ENCODE measurements around the gene ACTN1.

The ACTN1 gene

DNA sequence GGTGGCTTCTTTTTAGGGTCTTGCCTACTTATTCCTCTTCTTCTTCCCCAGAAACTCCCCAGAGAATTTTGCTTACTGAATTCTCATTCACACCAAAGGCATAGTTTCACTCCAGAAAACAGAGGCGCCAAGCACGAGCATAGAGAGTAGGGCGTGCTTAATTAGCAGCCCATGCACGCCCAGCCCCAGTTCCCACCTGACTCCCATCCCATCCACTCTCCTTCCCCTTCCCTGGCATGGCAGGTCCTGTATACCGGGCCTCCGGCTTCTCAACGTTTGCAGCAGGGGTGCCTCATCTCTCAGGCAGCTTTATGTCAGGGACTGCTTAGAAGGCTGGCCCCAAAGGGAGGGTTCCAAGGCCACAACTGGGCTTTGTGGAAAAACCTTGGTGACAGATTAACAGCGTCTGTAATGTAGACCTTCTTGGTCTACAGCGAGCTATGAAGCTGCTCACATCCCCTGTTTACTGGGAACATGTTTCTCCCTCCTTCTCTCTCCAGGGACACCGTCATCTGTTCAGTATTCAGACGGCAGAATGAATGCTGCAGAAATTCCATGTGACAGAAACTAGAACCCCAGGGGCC lies 62.7 kb downstream of the ACTN1 start:
- no peak for DNase-seq (ENCODE audit: low read depth)

DNA sequence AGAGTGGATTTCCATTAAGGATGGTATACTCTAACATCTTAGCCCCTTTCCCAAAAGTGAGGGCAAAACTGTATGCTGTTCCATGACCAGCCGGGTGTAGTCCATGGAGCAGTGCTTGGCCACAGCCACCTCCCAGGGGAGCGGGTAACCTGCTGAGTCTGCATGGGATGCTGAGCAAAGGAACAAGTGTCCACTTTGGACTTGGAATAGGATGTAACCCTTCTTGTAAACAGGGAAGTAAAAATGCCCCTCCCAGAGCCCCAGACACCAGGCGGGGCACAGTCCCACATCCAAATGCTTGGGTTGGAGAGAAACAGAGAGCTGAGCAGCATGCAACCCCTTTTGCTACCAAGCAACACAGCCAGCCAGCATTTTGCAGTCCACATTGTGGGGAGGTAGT lies 65.6 kb downstream of the ACTN1 start:
- no peak for DNase-seq (ENCODE audit: low read depth)

DNA sequence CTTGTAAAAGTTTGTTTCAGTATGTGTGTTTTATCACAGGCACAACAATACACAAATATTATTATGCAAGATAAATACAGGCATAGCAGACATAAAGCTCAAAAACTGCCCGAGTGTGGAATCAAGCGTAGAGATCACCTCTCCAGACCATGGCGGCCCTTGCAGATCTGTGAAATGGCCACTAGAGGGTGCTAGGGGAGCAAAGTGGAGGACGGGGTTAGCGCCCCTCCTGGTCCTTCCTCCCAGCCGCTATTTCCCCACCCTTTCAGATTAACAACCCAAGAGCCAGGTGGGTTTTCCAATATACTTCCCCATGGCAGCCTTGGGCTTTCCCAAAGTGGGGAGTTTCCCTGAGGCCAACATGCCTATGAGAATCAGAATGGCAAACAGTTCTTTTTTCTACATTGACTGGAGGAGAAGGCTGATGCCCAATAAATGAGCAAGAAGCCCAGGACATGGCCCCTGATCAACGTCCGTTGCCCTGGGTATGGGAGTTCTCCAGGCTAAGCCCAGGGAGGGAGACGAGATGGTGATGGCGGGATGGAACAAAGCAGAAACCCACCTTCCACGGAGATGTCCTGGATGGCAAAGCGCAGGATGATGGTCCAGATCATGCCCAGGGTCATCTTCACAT lies 67.4 kb downstream of the ACTN1 start:
- peak; percentile 53 for DNase-seq (ENCODE audit: low read depth)

DNA sequence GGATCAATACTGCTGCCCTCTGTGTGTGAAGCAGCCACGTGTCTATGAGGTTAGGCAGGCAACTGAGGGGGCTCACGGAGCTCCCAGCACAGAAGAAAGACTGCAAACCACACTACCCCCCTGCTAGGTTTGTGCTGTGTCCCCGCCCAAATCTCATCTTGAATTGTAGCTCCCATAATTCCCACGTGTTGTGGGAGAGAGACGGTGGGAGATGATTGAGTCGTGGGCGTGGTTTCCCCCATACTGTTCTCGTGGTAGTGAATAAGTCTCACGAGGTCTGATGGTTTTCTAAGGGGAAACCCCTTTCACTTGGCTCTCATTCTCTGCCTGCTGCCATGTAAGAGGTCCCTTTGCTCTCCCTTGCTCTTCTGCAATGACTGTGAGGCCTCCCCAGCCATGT lies 68.6 kb downstream of the ACTN1 start:
- DNase-seq (ENCODE audit: low read depth), result peak; percentile 18

DNA sequence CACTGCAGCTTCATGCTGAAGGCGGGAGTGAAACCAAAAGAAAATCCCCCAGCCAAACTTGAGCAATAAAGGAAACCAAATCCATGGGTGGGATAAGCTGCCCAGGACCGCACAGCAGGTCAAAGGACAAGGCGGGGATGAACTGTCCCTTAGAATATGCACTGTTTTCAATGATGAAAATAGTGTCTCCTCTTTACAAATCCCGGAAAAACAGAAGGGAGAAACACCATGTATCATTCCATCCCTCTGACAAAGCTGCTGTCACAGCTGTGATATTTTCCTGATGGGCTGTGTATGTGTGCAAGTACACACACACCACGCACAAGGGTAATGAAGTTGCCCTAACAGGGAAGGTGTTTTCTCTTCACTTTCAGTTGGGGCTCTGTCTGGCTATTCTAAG lies 70.3 kb downstream of the ACTN1 start:
- DNase-seq (ENCODE audit: low read depth), result no peak

DNA sequence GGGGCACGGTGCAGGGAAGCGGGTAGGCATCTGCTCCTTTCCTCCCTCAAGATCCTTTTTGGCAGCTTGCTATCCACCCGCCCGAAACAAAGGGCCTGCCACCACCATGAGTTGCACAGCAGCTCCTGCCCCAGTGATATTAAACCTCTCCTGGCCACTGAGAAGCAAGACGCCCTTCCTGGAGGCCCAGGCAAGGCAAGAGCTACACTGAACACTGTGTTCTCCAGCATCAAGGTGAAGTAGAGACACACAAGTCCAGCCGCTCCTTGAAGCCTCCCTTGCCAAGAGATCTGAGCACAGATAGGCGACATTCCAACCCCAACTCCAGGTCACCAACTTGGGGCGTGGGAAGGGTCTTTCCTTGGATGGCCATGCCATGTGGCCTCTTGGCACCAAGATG lies 70.9 kb downstream of the ACTN1 start:
- DNase-seq (ENCODE audit: low read depth), result no peak

DNA sequence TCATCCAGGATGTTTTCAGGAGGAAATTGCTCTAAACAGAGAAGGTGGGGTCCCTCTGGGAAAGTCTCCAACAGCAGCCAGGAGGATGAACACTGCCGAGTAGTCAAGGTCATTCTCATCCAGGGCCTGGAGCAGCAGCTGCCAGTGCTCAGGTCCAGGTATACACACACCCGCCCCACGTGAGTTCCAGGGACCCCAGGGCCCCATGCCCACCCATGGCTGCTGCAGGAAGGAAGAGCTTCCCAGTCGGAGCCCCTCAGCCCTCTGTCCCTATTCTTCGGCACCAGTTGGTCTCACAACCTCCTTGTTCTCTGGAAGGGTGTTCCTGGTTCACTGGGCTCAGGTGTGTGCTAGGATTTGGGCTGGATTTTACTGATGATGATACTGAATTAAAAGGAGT lies 72.7 kb downstream of the ACTN1 start:
- no peak for DNase-seq (ENCODE audit: low read depth)

DNA sequence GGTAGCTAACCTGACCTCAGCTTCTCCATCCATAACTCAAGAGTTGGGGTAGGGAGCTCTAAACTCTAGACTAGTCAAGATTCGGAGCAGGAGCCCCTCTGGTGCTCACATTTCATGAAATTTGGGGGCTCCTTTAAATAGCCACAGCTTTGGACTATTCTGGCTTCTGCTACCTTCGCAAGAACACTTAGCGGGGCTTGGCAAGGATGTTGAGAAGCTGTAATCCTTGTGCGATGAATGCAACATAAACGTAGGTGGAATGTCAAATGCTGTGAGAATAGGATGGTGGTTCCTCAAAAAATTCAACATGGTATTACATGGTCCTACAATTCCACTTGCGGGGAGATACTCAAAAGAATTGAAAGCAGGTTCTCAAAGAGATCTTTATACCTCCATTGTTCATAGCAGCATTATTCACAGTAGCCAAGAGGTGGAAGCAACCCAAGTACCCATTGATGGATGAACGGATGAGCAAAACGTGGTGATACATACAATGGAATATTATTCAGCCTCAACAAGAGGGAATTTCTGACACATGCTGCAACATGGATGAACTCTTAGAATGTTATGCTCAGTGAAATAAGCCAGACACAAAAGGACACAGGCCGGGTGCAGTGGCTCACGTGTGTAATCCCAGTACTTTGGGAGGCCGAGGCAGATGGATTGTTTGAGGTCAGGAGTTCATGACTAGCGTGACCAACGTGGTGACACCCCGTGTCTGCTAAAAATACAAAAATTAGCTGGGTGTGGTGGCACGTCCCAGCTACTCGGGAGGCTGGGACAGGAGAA lies 73.8 kb downstream of the ACTN1 start:
- no peak for DNase-seq (ENCODE audit: low read depth)

DNA sequence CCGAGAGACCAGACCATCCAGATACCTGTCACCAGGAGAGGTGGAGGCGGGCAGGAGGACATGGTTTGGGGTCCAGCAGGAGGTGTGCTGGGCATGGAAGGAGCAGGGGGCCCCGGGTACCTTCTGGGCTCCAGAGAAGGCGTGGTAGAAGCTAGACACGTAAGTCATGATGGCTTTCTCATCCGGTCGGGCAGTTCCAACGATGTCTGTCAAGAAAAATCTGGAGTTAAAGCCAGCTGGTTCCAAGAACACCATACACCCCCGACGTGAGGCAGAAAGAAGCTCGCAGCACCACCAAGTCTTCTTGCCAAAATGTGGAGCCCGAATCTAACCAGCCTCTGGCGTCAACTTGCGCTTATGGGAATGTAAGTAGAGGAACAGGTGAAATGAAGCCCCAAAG lies 76.7 kb downstream of the ACTN1 start:
- no peak for DNase-seq (ENCODE audit: low read depth)

DNA sequence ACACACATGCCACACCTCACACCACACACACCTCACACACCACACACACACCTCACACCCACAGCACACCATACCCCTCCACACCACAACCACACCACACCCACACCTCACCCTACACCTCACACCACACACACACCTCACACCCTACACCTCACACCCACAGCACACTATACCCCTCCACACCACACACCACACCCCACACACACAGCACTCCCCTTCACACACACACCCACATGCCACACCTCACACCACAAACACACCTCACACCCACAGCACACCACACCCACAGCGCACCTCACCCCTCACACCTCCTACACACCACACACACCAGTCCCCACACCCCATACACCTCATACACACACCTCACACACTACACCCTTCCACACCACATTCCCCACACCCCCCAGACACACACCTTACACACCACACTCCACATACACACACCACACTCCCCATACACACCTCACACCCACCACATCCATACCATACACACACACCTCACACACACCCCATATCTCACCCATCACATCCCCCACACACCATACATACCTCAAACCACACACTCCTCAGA lies 80.0 kb downstream of the ACTN1 start:
- no peak for DNase-seq (ENCODE audit: low read depth)

DNA sequence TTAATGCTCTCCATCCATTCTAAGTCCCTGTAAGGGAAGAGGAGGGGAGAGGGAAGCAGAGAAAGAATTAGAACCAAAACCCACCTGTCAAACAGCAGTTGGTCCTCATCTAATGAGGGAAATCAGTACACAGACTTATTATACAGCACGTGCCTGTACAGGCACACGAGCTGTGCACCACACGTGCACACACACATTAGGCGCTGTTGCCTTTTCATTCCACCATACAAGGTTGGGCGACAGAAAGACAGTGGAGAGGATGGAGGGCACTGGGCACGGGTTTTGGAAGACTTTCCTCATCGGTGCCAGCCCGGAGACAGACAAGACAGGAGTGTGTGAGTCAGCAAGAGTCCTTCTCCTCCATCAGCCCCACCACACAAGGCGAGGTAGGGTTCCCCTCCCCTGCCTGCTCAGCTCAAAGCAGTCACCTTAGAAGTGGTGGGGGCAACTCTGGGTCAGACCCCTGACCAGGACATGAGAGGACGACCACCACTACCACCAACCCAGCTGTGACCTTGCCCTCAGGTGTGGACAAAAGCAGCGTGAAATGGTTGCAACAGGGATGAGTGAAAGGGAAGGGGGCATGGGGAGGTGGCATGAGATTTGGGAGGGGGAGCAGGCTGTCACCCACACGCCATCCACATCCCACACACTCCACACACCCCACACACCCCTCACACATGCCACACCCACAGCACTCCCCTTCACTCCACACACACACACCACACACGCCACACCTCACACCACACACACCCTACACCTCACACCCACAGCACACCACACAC lies 80.7 kb downstream of the ACTN1 start:
- no peak for DNase-seq (ENCODE audit: low read depth)

DNA sequence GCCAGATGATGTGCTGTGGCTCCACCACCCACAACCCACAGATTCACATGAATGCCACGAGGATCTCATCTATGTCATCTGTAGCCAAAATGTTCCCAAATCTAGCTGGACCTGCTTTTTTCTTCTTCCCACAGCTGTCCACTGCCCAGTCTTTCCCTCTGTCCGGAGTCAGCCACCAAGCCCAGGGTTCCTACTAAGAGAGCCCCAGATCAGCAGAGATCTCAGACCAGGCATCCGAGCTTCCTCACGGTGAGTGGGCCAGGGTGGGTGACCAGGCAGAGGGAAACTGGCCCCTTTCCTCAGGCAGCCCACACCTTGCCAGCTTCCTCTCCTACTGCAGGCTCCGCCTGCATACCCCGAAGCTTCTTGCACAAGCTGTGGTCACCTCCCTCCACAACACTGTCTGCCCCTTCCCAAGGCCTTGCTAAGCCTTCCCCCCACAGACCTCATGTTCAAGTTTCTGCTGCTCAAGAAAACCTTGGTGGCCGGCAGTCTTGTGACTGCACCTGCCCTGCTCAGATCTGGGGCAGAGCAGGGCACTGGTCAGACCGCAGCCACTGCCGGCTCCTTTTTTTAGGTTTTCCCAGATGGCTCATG lies 81.4 kb downstream of the ACTN1 start:
- no peak for DNase-seq (ENCODE audit: low read depth)

DNA sequence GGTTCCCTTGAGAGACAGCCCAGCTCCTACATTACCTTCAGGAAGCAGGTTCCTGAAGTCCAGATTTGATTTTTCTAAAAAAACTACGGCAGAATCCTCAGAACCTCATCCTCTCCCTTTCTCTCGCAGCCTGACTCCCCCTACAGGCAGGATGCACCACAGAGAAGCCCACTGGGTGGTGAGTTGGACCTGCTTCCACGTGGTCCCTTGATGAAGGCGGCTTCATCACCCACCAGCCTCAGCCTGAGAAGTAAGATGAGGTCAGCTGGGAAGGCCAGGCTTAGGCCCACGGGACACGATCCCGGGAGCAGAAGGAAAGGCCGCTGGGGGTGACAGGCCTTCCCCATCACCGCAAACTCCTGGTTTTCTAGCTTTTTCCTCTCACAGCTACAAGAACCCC lies 83.0 kb downstream of the ACTN1 start:
- DNase-seq (ENCODE audit: low read depth), result no peak

DNA sequence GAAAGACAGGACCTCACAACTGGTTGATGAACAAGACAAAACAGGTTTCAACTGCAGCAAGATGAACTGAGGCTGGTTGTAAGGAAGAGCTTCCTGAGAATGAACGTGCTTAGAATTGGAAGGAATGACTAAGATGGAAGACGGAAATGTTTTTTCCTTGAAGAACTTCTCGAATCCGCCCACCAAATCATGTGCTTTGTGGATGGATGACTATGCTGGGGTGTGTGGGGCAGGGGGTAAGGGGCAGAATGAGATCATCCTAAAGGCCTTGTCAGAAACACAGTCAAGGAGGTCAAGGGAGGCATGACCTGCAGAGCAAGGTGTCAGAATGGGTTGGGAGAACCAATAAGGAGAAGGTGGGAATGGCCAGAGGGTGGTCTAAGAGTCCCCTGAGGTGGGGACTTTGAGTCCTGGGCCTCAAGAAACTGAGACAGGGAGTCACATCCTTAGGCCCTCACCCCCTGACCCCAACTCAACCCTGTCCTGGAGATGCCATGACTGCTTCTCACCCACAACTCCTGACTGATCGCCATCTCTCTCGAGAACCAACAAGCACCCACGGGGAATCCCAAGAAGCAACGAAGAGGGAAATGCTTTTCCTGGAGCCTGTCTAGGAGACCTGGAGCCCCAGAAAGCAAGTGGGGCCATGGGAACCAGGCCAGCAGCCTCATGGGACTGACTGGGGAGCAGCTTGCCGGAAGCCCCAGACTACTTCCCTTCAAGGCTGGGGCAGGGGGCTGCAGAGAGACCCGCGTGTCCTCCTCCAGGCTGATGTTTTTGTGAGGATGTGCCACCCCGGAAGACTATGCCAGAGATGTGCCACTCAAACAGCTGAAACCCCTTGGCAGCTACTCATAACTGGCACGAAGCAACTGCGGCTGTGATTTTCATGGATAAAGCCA lies 84.0 kb downstream of the ACTN1 start:
- DNase-seq (ENCODE audit: low read depth), result no peak

DNA sequence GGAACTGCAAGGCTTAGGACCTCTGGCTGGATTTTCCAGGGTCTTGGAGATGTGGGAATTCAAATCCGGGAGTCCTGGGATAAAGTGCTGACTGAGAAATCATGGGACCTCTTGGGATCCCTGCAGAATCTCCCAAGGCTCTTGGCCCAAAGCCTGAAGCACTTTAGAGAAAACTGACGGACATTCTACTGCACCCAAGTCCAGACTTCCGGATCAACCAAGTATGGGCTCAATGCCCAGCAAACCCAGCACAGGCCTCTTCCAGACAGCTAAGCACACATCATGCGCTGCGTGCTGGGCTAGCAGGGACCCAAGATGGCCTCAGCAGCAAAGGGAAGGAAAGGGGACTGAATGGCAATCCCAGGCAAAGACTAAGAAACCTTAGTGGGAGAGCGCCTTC lies 85.0 kb downstream of the ACTN1 start:
- DNase-seq (ENCODE audit: low read depth), result no peak

DNA sequence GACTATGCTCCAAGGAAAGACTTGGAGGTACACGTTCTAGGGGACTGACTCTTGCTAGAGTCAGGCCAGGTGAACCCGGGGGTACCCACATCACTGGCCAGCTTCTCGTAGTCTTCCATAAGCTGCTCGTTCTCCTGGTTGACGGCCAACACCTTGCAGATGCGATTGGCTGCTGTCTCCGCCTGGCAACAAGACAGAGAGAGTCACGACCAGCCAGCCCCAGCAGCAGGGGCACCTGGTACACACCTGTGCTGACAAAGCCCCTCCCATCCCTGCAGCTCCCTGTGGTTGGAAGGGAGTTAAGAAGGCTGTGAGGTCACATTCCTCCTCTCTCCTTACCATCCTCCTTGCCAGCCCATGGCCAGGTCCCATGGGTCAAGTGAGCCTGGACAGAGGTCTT lies 85.5 kb downstream of the ACTN1 start:
- DNase-seq (ENCODE audit: low read depth), result no peak

DNA sequence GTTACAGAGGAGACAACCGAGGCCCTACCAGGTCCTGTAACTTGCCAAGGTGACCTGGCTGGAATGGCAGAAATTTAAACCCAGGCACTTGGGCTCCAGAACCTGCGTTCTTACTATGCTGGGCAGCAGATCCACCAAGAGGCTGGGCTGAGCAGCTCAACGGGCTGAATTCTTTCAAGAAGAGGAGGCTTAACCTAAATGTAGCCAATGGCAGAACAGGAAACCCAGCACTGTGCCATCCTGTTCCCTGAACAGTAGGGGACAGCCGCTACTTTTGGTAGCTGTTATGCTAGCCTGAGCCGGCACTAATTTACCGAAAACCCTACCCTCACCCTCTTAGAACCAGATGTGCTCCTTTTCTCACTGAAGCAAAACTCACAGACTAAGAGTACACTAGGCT lies 86.1 kb downstream of the ACTN1 start:
- DNase-seq (ENCODE audit: low read depth), result no peak

DNA sequence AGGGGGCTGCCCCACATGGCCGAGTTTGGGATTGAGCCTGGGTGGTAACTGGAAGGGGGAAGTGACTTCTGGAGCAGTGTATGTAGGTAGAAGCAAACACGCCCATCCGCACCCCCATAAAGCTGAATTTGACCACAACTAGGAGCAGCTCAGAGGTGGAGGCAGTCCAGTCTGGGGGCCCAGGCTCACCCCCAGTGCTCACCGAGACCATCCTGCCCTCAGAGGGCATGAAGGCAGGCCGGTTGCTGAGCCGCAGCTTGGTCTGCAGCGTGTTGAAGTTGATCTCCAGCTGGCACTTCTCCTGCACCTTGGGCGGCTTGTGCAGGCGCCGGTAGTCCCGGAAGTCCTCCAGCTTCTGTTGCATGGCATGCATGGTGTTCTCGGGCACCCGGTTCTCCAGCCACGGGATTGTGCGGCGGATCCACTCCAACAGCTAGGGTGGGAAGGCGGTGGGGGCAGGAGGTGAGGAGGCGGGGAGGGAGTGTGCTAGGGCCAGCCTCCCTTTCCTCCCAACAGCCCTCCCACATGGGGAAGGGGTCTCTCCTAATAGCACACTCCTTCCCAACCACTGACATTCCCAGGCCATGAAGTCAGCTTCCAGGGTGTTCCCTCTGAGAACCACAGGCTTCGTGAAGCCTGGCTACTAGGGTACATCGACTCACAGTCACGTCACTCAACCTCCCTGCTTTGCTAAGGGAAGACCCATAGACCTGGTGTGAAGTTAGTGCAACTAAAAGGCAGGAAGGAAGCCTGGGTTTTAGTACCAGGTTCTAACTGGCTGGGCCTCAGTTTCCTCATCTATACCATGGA lies 87.0 kb downstream of the ACTN1 start:
- no peak for DNase-seq (ENCODE audit: low read depth)

DNA sequence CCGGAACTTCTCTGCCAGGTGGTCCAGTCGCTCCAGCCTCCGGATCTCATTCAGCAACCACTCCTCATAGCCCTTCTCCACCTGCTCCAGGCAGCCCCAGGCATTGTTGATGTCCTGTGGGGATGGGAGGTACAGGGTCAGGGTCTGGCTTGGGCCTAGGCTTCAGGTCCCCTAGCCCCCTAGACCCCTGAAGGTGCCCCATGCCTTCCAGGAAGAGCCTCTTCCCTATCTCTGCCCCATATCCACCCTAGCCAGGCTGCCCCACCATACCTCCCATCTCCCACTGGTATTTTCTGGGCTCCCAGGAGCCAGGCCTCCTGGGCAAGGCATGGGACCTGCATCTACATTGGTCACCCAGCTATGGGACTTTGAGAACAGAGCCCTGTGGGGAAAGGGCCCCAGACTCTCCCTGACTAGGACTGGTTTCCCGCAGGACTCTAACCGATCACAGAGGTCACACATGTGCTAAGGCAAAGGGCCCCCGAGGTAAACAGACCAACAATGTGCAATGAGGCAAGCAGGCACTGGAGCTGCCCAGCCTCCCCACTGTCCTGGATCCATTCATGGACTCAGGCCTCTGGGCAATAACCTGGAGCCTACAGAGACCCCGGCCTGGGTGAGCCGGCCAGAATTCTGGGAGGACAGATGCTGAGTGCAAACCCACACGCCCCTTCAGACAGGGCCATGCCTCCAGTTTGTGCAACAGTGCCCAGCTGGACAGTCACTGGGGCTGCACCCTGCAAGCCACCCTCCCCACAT lies 88.8 kb downstream of the ACTN1 start:
- DNase-seq (ENCODE audit: low read depth), result no peak

Measured in stimulated activated CD8-positive, alpha-beta memory T cell treated with anti-CD3 and anti-CD28 coated beads, Interleukin-4, amount 100 ng/mL, for 24 hours (primary cell).